HG03025 (cell line): ENCODE results near the gene TBC1D16.
"Not testable (repeated sequence)": the region's sequence is repeated elsewhere in the genome, so short reads cannot be mapped to it uniquely, and the experiment has no call there.

Source experiments
- ATAC-seq: cut with Tn5 transposase; IDR thresholded peaks from one replicate; pipeline ENCODE4 v1.9.1; 2021; ENCODE audit warnings: mild to moderate bottlenecking, moderate library complexity; ENCODE audit not compliant: unreplicated experiment, low FRiP score

The TBC1D16 gene

DNA sequence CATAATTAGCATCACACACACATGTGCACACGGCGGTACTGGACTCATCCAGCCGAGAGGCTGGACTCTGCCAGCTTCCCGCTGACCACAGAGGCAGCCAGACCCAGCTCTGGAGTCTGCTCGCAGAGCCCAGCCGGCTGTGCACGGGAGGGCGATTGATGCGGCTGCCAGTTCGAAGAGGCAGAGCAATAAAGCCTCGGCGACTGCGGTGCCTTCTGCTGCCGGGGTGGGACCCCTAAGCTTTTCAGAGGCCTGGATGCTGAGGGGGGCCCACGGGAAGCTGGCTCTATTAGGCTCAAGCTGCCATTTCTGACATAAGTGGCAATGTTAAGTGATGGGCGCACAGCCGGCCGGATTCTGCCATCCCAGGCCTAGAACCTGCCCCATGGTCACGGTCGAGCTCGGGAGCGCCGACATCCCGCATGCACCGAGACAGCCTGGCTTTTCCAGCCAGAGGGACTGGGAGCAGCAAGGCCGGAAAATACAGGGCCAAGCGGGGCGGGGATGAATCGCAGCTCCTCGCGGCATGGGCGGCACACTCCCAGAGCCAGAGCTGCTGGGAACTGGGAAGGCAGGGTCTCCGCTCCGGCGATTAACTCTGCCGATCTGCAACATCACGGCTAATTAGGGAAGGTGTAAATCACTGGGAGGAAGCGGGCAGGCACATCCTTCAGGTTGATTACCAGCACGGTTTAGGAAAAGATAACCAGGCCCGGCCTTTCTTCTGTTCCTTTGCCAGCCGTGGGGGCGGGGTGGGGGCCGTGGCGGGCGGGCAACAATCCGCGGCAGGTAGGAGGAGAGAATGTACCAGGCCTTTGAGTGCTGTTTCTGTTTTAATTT, 57.7 kb downstream of the TBC1D16 start:
- no peak for ATAC-seq

DNA sequence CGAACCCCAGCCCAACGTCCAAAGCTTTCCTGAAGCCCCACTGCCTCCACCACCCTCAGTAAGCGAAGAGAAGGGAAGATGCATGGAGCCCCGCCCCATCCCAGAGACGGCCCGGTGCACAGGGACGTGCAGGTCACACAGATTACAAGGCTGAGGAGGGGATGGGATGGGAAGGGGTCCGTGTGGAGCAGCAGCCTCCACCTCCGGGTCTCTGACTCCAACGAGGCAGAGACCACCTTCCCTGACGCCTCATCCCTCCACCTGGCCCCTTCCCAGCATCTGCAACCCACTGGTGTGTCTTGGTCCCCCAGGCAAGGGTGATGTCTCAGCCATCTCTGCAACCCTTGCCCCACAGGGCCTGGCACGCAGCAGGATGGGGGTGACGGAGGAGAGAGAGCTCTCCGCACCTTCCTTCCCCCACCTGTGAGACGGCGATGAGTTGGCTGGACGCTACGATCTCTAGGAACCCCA, 58.5 kb downstream of the TBC1D16 start:
- no peak for ATAC-seq

DNA sequence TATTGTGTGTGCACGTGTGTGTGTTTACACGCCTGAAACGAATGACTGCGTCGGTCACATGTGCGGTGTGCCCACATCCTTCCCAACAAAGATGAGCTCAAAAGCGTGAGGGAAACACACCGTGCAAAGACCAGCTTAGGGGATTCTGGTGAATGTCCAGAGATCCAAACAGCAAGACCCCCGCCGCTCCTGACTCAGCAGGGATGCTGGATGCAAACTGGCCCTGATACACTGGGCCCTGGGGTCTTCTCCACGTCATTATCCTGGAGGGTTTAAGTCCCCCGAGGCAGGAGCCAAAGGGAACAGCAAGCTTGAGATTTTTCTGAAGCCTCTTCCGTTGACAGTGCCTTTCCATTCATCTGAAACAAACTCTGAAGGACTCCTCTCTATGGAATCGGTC, 59.2 kb downstream of the TBC1D16 start:
- no peak for ATAC-seq

DNA sequence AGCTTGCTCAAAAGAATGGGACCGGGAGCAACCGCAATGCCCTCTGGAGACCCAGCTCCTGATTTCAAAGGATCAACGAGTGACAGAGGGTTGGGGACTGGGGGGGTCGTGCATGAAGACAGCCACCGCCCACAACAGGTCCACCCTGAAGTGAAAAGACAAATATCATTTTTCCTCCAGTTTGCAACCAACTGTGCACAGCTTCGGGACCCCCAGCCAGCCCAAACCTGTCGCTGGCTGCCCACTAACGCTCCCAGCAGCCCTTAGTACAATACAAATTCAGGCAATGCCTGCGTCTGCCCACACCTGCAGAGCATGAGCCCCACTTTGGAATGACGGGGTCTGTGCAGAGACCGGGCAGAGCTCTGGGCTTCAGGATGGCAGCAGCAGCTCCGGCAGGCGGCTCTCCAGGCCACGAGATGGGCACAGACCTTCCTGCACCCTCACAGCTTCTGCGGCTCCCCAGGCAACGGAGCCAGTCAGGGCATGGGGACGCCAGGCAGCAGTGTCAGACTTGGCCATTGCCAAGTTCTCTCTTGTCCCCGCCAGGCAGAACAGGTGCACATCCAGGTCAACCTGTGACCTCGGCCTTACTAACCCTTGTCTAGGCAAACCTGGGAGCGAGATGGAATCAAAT, 60.1 kb downstream of the TBC1D16 start:
- no peak for ATAC-seq

DNA sequence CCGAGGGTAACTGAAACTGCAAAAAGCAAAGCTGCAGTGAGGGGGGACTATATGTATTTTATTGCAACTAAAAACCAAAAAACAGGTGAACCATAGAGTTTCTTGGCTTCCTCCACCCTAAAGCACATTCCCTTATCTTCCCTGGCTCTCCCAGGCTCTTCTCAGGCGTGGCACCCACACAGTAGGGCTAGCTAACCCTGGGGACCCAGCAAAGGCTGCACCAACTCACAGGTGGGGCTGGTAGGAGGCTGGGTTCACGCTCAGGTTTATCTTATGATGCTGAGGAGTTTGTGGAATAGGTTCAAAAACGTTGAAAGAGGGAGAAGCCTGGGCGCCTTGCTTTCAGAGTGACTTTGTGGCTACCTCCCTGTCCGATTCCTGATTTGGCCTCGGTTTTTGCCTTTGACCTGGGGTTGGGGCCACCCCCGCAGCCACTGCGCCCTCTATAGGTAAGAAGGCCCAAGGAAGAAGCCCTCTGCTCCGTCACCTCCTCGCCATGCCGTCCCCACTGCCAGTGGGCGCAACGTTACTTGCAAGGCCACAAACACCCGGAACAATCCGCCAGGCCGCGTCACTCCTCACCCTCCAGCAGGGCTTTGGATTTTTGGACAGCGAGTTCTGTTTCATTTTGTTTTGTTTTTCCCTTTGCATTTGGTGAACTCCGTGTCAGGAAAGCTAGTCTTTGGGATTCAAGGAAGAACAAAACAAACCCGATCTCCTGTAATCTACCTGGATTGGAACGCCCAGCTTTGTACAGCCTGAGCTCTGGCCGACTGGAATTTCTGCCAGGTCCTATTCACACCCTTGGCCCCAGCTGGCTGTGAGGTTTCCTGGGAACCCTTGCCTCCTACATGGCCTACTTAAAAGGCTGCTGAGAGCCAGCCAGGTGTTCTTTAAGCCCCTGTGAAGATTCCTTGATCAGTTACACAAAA, 60.8 kb downstream of the TBC1D16 start:
- ATAC-seq, result no peak

DNA sequence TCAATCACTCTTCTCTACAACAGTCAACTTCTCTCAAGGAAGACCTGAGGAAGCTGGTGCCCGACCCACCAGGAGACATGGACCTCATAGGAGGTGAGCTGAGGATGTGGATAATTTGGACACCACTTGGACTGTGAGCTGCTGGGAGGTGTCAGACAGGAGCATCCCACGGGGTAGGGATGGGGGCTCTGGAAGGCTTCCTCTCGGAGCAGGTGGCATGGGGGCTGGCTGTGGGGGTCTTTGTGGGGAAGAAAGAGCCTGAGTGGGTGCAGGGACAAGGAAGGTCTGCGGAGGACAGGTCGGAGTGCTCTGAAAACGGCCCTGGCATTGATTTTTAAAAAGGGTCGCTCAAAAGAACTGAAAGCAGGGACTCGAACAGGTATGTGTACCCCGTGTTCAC, 64.0 kb downstream of the TBC1D16 start:
- no peak for ATAC-seq

DNA sequence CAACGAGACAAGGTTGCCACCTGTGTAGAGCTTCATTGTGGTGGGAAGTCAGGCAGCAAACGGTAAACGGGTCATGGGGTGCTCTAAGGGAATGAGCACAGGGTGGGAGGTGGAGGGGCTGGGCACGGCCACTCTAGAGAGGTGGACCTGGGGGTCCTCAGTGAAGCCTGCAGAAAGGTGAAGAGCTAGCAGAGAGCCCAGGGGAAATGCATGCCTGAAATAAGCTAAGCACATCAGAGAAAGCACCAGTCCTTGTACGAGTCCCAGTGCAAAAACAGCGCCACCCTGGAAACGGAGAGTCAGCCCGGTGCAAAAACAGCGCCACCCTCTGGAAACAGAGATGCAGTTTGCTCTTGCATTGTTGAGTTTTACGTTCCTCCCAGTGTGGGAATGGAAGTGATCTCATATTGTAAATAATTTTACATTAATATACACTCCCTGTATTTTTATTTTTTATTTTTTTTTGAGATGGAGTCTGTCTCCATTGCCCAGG, 65.0 kb downstream of the TBC1D16 start:
- ATAC-seq, result no peak

DNA sequence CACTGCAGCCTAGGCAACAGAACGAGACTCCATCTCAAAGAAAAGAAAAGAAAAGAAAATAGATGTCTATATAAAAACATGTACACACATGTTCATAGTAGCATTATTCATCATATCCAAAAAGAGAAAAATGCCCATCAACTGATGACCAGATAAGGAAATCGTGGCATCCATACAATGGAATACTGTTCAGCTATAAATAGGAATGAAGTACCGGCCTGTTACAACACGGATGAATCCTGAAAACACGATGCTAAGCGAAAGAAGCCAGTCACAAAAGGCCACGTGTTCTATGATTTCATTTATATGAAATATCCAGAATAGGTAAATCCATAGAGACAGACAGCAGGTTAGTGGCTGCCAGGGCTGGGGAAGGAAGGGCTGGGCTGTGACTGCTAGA, 65.8 kb downstream of the TBC1D16 start:
- no peak for ATAC-seq

DNA sequence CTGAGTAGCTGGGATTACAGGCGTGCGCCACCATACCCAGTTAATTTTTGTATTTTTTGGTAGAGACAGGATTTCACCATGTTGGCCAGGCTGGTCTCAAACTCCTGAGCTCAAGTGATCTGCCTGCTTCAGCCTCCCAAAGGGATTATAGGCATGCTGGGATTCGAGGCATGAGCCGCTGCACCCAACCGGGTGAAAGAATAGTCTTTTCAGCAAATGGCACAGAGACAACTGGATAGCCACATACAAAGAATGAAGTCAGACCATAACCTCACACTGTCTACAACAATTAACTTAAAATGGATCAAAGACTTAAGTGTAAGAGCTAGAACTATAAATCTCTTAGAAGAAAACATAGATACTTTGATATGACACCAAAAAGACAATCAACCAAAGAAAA, 67.6 kb downstream of the TBC1D16 start:
- no peak for ATAC-seq

DNA sequence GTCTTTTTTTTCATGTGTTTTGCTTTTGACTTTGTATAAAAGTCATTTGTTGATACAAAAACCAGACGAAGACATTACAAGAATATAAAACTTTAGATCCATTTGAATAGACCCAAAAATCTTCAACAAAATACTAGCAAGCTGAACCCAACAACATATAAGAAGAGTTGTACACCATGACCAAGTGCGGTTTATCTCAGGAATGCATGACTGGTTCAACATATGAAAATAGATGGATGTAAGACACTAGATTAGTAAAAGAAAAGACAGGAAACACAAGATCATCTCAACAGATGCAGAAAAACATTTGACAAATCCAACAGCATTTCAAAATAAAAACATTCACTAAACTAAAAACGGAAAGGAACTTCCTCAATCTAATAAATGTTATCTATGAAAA, 69.0 kb downstream of the TBC1D16 start:
- no peak for ATAC-seq

DNA sequence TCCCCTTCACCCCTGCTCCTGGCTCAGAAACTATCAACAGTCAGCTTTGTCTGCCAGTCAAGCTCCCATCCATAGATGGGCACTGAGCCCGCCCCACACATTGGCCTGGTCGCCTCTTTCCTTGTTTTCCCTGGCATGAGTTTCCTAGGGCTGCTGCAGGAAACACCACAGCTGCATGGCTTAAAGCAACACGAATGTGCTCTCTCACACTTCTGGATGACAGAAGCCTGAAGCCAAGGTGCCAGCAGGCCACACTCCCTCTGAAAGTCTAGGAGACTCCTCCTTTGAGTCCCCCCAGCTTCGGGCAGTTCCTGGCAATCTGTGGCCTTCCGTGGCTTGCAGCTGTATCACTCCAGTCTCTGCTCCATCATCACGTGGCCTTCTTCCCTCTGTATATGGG, 69.9 kb downstream of the TBC1D16 start:
- ATAC-seq, result no peak

DNA sequence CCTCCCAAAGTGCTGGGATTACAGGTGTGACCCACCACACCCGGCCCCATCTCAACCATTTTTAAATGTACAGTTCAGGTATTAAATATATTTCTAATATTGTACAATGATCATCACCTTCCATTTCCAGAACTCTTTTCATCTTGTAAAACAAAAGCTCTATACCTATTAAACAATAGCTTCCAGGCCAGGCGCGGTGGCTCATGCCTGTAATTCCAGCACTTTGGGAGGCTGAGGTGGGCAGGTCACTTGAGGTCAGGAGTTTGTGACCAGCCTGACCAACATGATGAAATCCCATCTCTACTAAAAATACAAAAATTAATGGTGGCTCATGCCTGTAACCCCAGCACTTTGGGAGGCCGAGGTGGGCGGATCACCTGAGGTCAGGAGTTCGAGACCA, 73.2 kb downstream of the TBC1D16 start:
- not testable (repeated sequence) for ATAC-seq

DNA sequence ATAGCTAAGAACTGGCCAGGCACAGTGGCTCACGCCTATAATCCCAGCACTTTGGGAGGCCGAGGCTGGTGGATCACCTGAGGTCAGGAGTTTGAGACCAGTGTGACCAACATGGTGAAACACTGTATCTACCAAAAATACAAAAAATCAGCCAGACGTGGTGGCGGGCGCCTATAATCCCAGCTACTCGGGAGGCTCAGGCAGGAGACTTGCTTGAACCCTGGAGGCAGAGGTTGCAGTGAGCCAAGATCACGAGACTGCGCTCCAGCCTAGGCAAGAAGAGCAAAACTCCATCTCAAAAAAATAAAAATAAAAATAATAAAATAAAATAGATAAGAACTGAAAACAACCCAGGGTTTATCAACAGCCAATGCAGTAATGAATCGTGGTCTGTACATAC, 74.1 kb downstream of the TBC1D16 start:
- not testable (repeated sequence) for ATAC-seq

DNA sequence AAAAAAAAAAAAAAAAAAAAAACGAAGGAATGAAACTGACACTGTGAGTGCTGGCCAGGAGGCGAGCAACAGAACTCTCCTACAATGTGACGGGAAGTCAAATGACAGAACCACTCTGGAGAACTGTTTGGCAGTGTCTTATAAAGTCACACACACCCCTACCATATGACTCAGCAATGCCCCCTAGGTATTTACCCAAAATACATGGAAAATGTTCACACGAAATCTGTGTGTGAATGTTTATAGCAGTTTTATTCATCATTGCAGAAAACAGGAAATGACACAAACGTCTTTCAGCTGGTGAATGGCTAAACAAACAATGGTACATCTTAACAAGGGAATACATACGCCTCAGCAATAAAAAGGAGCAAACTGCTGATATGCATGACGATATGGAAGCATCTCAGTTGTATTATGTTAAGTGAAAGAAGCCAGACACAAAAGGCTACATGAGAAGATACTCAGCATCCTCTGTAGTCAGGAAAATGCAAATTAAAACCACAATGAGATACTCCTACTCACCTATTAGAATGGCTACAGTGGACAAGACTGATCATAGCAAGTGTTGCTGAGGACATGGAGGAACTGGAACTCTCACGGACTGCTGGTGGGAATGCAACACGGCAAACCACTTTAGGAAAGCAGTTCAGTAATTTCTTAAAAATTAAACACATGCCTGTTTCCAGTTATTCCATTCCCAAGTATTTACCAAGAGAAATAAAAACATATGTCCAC, 74.7 kb downstream of the TBC1D16 start:
- ATAC-seq, result no peak

DNA sequence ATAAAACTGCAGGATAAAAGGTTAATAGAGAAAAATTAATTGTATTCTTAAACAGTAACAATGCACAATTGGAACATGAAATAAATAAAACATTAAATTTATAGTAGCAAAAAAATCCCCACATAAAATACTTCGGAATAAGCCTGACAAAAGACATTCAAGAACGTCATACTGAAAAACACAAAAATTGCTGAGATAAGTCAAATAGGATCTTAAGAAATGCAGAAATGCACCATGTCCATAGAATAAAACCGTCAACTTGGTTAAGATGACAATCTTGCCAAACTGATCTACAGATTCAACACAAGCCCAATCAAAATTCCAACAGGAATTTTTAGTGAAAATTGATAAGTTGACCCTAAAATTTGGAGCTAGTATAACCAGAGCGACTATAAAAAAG, 76.6 kb downstream of the TBC1D16 start:
- no peak for ATAC-seq

DNA sequence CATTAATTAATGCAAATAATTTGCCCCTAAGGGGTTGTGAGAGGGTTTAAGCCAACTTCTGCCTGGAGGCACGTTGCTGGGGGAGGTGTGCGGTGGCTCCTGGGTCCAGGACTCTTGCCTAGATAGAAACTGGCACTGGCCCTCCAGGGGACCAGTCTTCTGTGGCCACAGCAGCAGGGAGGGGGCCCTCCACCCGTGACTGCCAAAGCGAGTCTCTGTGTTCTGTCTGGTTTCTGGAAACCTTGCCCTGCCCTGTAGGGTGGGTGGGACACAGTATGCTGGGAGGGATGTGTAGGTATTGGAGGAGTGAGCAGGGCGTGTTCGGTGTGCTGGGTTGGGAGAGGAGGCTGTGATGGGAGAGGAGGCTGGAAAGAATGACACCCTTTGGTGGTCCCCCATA, 78.8 kb downstream of the TBC1D16 start:
- no peak for ATAC-seq

DNA sequence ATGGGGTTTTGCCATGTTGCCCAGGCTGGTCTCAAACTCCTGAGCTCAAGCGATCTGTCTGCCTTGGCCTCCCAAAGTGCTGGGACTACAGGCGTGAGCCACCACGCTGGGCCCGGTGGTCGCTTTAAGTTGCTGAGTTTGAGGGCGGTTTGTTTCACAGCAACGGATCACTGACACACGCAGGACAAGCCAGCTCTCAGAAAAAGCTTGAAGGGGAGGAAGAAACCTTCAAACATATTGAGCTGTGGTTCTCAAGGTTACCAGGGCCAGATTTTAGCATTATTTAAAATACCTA, 79.3 kb downstream of the TBC1D16 start:
- ATAC-seq, result not testable (repeated sequence)

DNA sequence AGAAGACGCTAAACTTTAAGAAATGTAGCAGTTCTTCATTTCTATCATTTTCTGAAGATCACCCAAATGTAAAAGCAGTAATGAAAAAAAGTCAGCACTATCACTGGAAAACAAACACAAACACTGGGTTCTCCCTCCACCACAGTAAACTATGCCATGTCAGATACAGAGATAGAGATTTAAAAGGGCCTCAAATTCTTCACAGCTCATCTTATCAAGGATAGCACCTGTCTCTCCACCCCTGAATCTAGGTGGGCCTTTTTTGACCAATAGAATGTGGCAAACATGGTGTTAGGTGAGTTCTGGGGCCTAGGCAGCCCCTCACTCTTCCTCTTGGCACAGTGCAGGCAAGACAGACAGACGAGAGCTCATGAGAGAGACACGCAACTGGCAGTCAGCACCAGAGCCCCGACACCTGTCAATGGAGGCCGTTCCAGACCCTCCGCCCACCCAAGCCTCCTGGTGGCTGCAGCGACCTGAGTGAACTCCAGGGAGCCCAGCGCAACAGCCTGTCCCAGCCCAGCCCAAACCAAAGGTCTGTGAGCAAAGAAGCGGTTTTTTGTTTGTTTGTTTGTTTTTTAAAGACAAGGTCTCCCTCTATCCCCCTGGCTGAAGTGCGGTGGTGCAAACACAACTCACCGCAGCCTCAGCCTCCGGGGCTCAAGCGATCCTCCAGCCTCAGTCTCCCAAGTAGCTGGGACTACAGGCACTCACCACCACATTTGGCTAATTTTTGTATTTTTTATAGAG, 79.8 kb downstream of the TBC1D16 start:
- no peak for ATAC-seq

DNA sequence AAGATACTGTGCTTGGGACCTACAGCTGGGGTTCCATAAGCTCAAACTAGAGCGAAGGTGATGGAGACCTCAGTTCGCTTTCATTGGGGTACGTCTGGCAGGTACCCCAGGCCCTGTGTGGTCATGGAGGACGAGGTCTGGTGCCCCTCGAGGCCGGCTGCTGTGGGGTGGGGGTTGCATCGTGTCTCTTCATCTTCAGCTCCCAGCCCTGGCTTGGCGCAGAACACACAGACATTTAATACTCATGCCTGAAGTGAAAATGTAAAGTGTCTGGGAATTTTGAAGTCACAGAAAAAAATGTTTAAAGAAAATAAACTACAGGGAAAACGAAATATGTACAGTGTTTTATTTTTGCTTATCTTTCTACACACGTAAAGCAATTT, 80.5 kb downstream of the TBC1D16 start:
- ATAC-seq, result no peak
